HepG2 (cell line): ENCODE data around the gene LRR1. TPM values are rescaled to one million over a fixed set of nuclear protein-coding genes. Genes with fewer than 3 reads are reported as not detected.

Source experiments
- HIVEP1 ChIP-seq: sonication (generic); formaldehyde crosslinking; IDR thresholded peaks from 2 replicates; pipeline ENCODE4 v1.4.0; 2020; ENCODE audit warnings: mild to moderate bottlenecking, missing genetic modification reagents
- NR2F6 ChIP-seq, 2 experiments: IDR thresholded peaks; 2 replicates each; pipeline ENCODE4 v1.6.1; 2016; ENCODE audit warnings: antibody characterized with exemption in 1 of 2, mild to moderate bottlenecking in 1 of 2
- RXRB ChIP-seq: IDR thresholded peaks from 2 replicates; pipeline ENCODE4 v1.6.1; 2016; ENCODE audit warnings: borderline replicate concordance, missing genetic modification reagents, missing compliant biosample characterization
- SAP130 ChIP-seq: IDR thresholded peaks from 2 replicates; pipeline ENCODE4 v1.6.1; 2016; ENCODE audit warnings: low read depth
- ZFX ChIP-seq: sonication (generic); formaldehyde crosslinking; IDR thresholded peaks from 2 replicates; pipeline ENCODE4 v1.4.0; 2020; ENCODE audit warnings: mild to moderate bottlenecking, low read depth, missing genetic modification reagents, moderate library complexity
- ZNF766 ChIP-seq: sonication (generic); formaldehyde crosslinking; IDR thresholded peaks from 2 replicates; pipeline ENCODE4 v1.5.0; 2020; ENCODE audit warnings: missing genetic modification reagents, borderline replicate concordance
- polyA plus RNA-seq, 8 experiments: library from polyadenylated mRNA; depleted of rRNA in 3 of 8; stranded (reverse) in 7 of 8; unstranded in 1 of 8; fragments of >200 nt; fragmentation: Illumina TruSeq in 4 of 8; extraction: Trizol in 4 of 8; gene quantifications; 2 replicates each; pipeline versions ENCODE4 v1.2.1 to v1.2.3, GENCODE V29; 2011 to 2016; ENCODE audit warnings: low read depth in 4 of 8, missing spikeins in 1 of 8, mixed read lengths in 1 of 8; ENCODE audit not compliant: insufficient read depth in 1 of 8
- total RNA-seq, 5 experiments: library from RNA; depleted of rRNA; stranded (reverse); fragments of >200 nt; fragmentation: Illumina TruSeq; extraction: Trizol; gene quantifications; 2 replicates each; pipeline ENCODE4 v1.2.3, GENCODE V29; 2016; ENCODE audit warnings: low read depth in 1 of 5
- TF ChIP-seq, protein P1 (sequence below): sonication (generic); formaldehyde crosslinking; IDR thresholded peaks from 2 replicates; pipeline ENCODE4 v1.5.1; 2020; ENCODE audit warnings: mild to moderate bottlenecking, missing genetic modification reagents, borderline replicate concordance
- TF ChIP-seq, protein P2 (sequence below): IDR thresholded peaks from 2 replicates; pipeline ENCODE4 v1.6.1; 2016; ENCODE audit warnings: low read depth, missing genetic modification reagents, missing compliant biosample characterization
- TF ChIP-seq, protein P3 (sequence below), 2 experiments: sonication (generic) in 1 of 2; formaldehyde crosslinking in 1 of 2; IDR thresholded peaks; 2 replicates each; pipeline versions ENCODE4 v1.6.1 to v1.9.0; 2014 to 2022; ENCODE audit warnings: antibody characterized with exemption in 1 of 2, borderline replicate concordance in 1 of 2, inconsistent platforms in 1 of 2, low read depth in 1 of 2, missing genetic modification reagents in 1 of 2

The LRR1 gene
- total and polyA plus RNA-seq, 2 of the 13 experiments (the other 11 are each of a cell fraction or from before 2014, with no cell fraction given): 7.0 to 36.2 TPM

DNA sequence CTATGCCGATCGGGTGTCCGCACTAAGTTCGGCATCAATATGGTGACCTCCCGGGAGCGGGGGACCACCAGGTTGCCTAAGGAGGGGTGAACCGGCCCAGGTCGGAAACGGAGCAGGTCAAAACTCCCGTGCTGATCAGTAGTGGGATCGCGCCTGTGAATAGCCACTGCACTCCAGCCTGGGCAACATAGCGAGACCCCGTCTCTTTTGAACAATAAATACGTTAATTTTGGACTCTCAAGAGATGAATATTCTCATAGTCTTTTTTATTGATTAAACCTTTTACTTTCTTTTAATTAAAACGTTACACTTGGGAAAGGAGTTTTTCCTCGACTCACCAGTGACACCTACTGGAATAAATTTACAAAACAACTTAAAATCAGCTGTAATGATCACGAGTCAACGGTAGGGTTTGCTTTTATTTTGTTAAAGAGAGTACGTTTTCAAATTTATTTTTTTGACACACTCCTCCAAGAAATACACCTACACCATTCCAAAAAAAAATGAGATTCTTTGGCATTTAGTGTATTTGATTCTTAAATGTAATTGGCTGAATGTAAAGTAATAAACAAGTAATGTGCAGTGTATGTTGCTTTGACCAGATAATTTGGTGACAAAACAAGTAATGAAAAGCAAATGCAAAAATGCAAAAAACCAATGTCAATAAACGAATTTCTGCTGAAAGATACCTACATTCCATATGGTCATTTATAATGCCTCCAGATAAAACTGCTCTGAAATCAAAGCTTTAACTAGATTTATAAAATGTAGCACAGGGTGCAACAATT lies 11.9 kb upstream of the LRR1 start (continued):
- TF ChIP-seq, protein P1, sequence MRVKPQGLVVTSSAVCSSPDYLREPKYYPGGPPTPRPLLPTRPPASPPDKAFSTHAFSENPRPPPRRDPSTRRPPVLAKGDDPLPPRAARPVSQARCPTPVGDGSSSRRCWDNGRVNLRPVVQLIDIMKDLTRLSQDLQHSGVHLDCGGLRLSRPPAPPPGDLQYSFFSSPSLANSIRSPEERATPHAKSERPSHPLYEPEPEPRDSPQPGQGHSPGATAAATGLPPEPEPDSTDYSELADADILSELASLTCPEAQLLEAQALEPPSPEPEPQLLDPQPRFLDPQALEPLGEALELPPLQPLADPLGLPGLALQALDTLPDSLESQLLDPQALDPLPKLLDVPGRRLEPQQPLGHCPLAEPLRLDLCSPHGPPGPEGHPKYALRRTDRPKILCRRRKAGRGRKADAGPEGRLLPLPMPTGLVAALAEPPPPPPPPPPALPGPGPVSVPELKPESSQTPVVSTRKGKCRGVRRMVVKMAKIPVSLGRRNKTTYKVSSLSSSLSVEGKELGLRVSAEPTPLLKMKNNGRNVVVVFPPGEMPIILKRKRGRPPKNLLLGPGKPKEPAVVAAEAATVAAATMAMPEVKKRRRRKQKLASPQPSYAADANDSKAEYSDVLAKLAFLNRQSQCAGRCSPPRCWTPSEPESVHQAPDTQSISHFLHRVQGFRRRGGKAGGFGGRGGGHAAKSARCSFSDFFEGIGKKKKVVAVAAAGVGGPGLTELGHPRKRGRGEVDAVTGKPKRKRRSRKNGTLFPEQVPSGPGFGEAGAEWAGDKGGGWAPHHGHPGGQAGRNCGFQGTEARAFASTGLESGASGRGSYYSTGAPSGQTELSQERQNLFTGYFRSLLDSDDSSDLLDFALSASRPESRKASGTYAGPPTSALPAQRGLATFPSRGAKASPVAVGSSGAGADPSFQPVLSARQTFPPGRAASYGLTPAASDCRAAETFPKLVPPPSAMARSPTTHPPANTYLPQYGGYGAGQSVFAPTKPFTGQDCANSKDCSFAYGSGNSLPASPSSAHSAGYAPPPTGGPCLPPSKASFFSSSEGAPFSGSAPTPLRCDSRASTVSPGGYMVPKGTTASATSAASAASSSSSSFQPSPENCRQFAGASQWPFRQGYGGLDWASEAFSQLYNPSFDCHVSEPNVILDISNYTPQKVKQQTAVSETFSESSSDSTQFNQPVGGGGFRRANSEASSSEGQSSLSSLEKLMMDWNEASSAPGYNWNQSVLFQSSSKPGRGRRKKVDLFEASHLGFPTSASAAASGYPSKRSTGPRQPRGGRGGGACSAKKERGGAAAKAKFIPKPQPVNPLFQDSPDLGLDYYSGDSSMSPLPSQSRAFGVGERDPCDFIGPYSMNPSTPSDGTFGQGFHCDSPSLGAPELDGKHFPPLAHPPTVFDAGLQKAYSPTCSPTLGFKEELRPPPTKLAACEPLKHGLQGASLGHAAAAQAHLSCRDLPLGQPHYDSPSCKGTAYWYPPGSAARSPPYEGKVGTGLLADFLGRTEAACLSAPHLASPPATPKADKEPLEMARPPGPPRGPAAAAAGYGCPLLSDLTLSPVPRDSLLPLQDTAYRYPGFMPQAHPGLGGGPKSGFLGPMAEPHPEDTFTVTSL (CRISPR knock-in tag): 0 out of 2 replicates have a peak, but pooled peaks have one; percentile 48
- TF ChIP-seq SAP130 (no peak), NR2F6 (IDR thresholded peaks at IDR 0.05) (peak; percentile 47), NR2F6 (CRISPR knock-in tag; IDR thresholded peaks at IDR 0.05) (peak; percentile 44; the same call in 1 of the 2 replicates), ZNF766 (0 out of 2 replicates have a peak, but pooled peaks have one; percentile 61), ZFX (CRISPR knock-in tag) (no peak), HIVEP1 (CRISPR knock-in tag) (no peak), RXRB (0 out of 2 replicates have a peak, but pooled peaks have one; percentile 5)
- TF ChIP-seq, protein P2, sequence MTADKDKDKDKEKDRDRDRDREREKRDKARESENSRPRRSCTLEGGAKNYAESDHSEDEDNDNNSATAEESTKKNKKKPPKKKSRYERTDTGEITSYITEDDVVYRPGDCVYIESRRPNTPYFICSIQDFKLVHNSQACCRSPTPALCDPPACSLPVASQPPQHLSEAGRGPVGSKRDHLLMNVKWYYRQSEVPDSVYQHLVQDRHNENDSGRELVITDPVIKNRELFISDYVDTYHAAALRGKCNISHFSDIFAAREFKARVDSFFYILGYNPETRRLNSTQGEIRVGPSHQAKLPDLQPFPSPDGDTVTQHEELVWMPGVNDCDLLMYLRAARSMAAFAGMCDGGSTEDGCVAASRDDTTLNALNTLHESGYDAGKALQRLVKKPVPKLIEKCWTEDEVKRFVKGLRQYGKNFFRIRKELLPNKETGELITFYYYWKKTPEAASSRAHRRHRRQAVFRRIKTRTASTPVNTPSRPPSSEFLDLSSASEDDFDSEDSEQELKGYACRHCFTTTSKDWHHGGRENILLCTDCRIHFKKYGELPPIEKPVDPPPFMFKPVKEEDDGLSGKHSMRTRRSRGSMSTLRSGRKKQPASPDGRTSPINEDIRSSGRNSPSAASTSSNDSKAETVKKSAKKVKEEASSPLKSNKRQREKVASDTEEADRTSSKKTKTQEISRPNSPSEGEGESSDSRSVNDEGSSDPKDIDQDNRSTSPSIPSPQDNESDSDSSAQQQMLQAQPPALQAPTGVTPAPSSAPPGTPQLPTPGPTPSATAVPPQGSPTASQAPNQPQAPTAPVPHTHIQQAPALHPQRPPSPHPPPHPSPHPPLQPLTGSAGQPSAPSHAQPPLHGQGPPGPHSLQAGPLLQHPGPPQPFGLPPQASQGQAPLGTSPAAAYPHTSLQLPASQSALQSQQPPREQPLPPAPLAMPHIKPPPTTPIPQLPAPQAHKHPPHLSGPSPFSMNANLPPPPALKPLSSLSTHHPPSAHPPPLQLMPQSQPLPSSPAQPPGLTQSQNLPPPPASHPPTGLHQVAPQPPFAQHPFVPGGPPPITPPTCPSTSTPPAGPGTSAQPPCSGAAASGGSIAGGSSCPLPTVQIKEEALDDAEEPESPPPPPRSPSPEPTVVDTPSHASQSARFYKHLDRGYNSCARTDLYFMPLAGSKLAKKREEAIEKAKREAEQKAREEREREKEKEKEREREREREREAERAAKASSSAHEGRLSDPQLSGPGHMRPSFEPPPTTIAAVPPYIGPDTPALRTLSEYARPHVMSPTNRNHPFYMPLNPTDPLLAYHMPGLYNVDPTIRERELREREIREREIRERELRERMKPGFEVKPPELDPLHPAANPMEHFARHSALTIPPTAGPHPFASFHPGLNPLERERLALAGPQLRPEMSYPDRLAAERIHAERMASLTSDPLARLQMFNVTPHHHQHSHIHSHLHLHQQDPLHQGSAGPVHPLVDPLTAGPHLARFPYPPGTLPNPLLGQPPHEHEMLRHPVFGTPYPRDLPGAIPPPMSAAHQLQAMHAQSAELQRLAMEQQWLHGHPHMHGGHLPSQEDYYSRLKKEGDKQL (CRISPR knock-in tag): no peak
- TF ChIP-seq, protein P3, sequence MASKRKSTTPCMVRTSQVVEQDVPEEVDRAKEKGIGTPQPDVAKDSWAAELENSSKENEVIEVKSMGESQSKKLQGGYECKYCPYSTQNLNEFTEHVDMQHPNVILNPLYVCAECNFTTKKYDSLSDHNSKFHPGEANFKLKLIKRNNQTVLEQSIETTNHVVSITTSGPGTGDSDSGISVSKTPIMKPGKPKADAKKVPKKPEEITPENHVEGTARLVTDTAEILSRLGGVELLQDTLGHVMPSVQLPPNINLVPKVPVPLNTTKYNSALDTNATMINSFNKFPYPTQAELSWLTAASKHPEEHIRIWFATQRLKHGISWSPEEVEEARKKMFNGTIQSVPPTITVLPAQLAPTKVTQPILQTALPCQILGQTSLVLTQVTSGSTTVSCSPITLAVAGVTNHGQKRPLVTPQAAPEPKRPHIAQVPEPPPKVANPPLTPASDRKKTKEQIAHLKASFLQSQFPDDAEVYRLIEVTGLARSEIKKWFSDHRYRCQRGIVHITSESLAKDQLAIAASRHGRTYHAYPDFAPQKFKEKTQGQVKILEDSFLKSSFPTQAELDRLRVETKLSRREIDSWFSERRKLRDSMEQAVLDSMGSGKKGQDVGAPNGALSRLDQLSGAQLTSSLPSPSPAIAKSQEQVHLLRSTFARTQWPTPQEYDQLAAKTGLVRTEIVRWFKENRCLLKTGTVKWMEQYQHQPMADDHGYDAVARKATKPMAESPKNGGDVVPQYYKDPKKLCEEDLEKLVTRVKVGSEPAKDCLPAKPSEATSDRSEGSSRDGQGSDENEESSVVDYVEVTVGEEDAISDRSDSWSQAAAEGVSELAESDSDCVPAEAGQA (IDR thresholded peaks at IDR 0.05; ENCODE audit: low read depth): peak; percentile 9; the same call in 1 of the 2 replicates
- TF ChIP-seq, protein P3 (CRISPR knock-in tag; IDR thresholded peaks at IDR 0.05; ENCODE audit: borderline replicate concordance): no peak
